Activated CD4-positive, alpha-beta memory T cell treated with anti-CD3 and anti-CD28 coated beads for 36 hours (primary cell): Measurements from ENCODE around the gene MYO10. TPM values are rescaled to one million over a fixed set of nuclear protein-coding genes. Genes with fewer than 3 reads are reported as not detected.
"Not testable (repeated sequence)": the region's sequence is repeated elsewhere in the genome, so short reads cannot be mapped to it uniquely, and the experiment has no call there.

ENCODE experiments used
- CTCF ChIA-PET: fragments of 350-600 bp; sonication (Branson Sonifier 250); formaldehyde crosslinking; loops from one replicate; lab custom pipeline; 2021; ENCODE audit warnings: antibody characterized with exemption, inconsistent platforms; lab: Charles Lee
- POLR2A ChIA-PET: fragments of 350-600 bp; sonication (Branson Sonifier 250); formaldehyde crosslinking; loops from one replicate; lab custom pipeline; 2021; ENCODE audit warnings: antibody characterized with exemption; lab: Charles Lee
- DNase-seq: peaks from one replicate; pipeline ENCODE4 v3.0.0-alpha.2; 2020
- H3K27ac Mint-ChIP-seq: one replicate; pipeline ENCODE4 v1.8.0; 2021; ENCODE audit warnings: mixed read lengths
- H3K27me3 Mint-ChIP-seq: one replicate; pipeline ENCODE4 v1.8.0; 2021; ENCODE audit warnings: mixed read lengths
- H3K36me3 Mint-ChIP-seq: one replicate; pipeline ENCODE4 v1.8.0; 2021; ENCODE audit warnings: mixed read lengths
- H3K4me1 Mint-ChIP-seq: one replicate; pipeline ENCODE4 v1.8.0; 2021; ENCODE audit warnings: low read depth, mixed read lengths
- H3K4me3 Mint-ChIP-seq: one replicate; pipeline ENCODE4 v1.8.0; 2021; ENCODE audit warnings: mild to moderate bottlenecking, mixed read lengths
- H3K9me3 Mint-ChIP-seq: one replicate; pipeline ENCODE4 v1.8.0; 2021; ENCODE audit warnings: mixed read lengths
- intact Hi-C: fragments of 100-400 bp; cut with micrococcal nuclease; formaldehyde crosslinking; loops from one replicate; pipeline ENCODE4 v1.15.1; 2023
- total RNA-seq, 2 experiments: library from RNA; stranded (reverse); gene quantifications; one replicate each; pipeline ENCODE4 v1.2.3, GENCODE V29; 2021

The MYO10 gene
- total RNA-seq, 2 experiments from 2014 or later: 0.21 to 0.34 TPM

DNA sequence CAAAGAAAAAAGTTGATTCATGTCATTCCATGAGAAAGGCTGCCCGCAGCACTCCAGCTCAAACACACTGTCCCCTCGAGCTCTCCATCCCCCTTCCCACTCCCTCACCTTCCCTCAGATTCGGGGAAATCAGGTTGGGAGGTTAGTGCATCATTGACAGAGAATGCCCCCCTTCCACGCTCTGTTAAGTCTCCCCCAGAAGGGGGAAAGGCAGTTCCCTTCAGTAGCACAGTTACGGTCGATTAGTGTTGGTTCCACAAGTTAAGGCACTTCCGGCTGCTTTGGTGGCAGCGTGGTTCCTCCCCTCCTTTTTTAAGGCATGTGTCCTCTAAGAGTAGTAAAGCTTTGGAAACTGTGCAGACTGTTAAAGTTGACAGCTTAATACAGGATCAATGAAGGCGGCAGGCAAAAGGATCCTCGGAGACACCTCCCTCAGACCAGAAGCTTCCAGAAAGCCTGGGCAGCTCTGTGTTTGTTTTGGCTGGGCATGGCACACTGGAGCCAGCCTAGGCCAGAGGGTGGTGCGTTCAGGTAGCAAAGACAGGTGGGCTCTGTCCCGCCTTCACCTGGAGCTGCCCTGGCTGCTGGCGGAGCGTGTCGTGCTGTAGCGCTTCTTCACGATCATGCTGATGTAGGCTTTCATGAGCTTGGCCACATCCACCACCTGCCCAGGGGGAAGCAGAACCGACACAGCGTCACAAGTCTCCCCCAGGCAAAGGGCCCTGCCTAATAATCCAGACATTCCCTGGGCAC, 269.8 kb downstream of the MYO10 start:
- Mint-ChIP-seq H3K4me1 (no peaks in the 10 kb centered on the region), H3K27ac (no peak overlapping the region), H3K4me3 (no peak overlapping the region), H3K36me3 (no peaks in the 10 kb centered on the region), H3K27me3 (no peaks in the 10 kb centered on the region), H3K9me3 (no peaks in the 10 kb centered on the region)
- ChIA-PET CTCF (interaction anchor here (0.6 to 1.6 kb wide), 5 partner anchors 23 to 505 kb away, joined by 3 to 6 read pairs (median 3); no protein-coding TSS in a partner anchor), POLR2A (no interaction called here)
- intact Hi-C loops: loop anchor here (1.0 kb wide), 1 partner anchor 177 kb away; no protein-coding TSS in a partner anchor
- DNase-seq: no peak

DNA sequence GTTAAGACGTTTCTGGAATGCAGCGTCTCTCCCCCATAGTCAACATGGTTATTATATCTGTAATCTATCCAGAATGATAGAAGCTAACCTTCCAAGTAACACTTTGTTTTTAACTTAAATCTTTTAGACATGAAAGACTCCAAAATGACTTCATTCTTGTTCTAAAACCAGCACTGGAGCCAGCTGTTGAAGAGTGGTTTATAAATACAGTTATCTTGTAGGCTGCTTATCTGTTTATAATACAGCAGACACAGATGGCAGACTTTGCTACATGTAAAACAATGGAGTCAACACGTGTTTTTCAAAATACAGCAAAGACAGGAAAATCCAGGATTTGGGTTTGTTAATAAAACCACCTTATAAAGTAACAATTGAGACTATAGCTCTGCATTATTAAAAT, 270.5 kb downstream of the MYO10 start:
- intact Hi-C loops: no loop called here
- no peaks in the 10 kb centered on the region for H3K27me3 Mint-ChIP-seq
- ChIA-PET CTCF (interaction anchor here (0.6 kb wide), 2 partner anchors 23 to 81 kb away, joined by 3 to 4 read pairs; no protein-coding TSS in a partner anchor), POLR2A (no interaction called here)
- no peaks in the 10 kb centered on the region for H3K36me3 Mint-ChIP-seq
- no peak for DNase-seq
- H3K27ac Mint-ChIP-seq: no peak overlapping the region
- no peak overlapping the region for H3K4me3 Mint-ChIP-seq
- H3K9me3 Mint-ChIP-seq: no peaks in the 10 kb centered on the region
- H3K4me1 Mint-ChIP-seq: no peaks in the 10 kb centered on the region

DNA sequence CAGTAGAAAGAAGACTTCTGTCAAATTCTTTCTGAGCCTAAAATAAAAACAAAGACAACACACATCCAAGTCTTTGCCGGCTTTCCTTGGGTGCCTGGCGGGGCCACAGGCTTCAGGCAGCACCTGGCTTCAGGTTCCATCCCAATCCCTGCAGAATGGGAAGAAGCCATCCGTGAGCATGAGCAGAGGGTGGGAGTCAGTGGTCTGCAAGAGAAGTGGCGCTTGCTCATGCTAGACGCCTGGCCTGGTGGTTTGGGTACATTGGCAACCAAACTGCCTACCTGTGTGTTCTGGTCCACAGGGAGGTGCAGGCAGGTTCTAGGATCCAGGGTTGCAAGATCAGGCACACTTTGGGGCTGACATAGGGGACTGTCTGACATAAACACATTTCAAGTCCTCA, 271.7 kb downstream of the MYO10 start:
- Mint-ChIP-seq H3K4me3 (no peak overlapping the region), H3K4me1 (no peaks in the 10 kb centered on the region), H3K9me3 (no peaks in the 10 kb centered on the region), H3K36me3 (no peaks in the 10 kb centered on the region), H3K27me3 (no peaks in the 10 kb centered on the region), H3K27ac (no peak overlapping the region)
- no peak for DNase-seq
- ChIA-PET POLR2A (no interaction called here), CTCF (no interaction called here)
- intact Hi-C loops: no loop called here

DNA sequence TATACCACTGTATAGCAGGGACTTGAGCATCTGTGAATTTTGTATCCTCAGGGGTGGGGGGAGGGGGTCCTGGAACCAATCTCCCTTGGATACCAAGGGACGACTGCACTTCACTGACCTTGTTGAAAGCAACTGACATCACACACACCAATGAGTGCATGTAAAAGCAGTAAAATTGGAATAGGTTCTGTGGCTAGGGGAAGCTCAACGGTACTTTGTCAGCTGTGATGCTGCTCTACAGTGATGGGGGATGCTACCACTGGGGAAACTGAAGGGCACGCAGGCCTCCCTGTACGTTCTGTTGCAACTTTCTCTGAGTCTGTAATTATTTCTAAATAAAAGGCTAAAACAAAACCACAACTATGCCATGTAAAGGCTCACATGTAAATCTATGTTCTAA, 272.2 kb downstream of the MYO10 start:
- Mint-ChIP-seq H3K27me3 (no peaks in the 10 kb centered on the region), H3K4me3 (no peak overlapping the region), H3K36me3 (no peaks in the 10 kb centered on the region), H3K9me3 (peaks cover 3% of the 10 kb centered on the region), H3K4me1 (no peaks in the 10 kb centered on the region), H3K27ac (no peak overlapping the region)
- CTCF ChIA-PET: no interaction called here
- no peak for DNase-seq
- intact Hi-C loops: no loop called here
- POLR2A ChIA-PET: no interaction called here

DNA sequence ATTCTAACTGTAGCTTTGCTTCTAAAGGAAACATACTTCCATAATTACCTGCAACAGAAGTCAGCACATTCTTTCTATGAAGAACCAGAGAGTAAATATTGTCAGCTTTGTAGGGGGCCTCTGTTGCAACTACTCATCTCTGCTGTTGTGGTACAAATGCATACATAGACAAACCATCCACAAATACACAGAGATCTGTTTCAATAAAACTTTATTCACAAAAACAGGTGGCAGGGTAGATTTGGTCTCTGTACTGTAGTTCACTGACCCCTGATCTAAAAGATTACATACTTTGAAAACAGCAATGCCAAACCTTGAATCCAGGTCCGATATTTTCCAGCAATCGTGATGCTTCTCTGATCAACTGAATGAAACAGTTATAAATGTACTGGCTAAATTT, 274.4 kb downstream of the MYO10 start:
- no peaks in the 10 kb centered on the region for H3K4me1 Mint-ChIP-seq

DNA sequence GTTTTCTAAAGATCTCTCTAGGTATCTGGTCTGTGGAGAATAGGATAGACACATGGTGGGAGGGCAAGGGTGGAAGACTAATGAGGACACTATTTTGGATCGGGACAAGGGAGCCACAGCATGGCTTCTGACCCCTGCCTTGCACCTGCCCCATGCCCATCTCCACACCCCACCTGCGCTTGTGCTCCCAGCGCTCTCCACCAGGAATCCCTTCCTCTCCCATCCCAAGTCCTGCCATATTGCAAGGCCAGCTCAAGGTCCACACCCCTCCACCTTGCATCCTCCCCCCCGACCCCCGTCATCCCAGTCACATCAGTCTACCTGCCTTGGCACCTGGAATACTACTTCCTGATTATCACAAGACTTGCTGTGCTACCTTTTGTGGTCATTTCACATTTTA, 275.1 kb downstream of the MYO10 start:
- DNase-seq: no peak
- Mint-ChIP-seq H3K27ac (no peak overlapping the region), H3K4me3 (no peak overlapping the region), H3K9me3 (peaks cover 3% of the 10 kb centered on the region), H3K4me1 (no peaks in the 10 kb centered on the region), H3K27me3 (peaks cover 4% of the 10 kb centered on the region), H3K36me3 (no peaks in the 10 kb centered on the region)
- POLR2A ChIA-PET: no interaction called here
- intact Hi-C loops: no loop called here
- CTCF ChIA-PET: no interaction called here

More for the DNA sequence above, 274.4 kb downstream of the MYO10 start:
- CTCF ChIA-PET: no interaction called here
- POLR2A ChIA-PET: no interaction called here
- Mint-ChIP-seq H3K36me3 (no peaks in the 10 kb centered on the region), H3K27me3 (peaks cover under 1% of the 10 kb centered on the region), H3K9me3 (peaks cover 3% of the 10 kb centered on the region), H3K4me3 (no peak overlapping the region), H3K27ac (no peak overlapping the region)
- intact Hi-C loops: no loop called here
- no peak for DNase-seq

DNA sequence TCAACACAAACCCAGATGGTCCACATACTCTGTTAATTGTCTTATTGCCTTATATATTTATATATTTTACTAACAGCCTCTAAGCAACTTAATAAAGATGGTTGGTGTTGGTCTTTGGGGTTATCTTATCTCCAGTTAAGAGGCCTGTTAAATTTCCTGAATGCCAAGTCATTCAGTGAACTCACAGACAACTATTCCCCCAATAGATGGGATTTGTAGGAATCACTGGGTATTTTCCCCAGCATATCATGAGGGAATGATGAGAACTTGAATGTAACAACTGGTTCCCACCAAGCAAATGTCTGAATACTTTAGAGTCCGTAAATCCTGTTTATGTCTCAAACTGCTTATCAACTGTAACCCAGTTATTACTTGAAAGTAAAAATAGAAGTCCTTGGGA, 276.6 kb downstream of the MYO10 start:
- Mint-ChIP-seq H3K4me1 (no peaks in the 10 kb centered on the region), H3K27me3 (peaks cover 6% of the 10 kb centered on the region), H3K9me3 (peaks cover 3% of the 10 kb centered on the region), H3K27ac (no peak overlapping the region), H3K4me3 (no peak overlapping the region), H3K36me3 (no peaks in the 10 kb centered on the region)
- intact Hi-C loops: no loop called here
- no peak for DNase-seq
- POLR2A ChIA-PET: no interaction called here
- CTCF ChIA-PET: no interaction called here

DNA sequence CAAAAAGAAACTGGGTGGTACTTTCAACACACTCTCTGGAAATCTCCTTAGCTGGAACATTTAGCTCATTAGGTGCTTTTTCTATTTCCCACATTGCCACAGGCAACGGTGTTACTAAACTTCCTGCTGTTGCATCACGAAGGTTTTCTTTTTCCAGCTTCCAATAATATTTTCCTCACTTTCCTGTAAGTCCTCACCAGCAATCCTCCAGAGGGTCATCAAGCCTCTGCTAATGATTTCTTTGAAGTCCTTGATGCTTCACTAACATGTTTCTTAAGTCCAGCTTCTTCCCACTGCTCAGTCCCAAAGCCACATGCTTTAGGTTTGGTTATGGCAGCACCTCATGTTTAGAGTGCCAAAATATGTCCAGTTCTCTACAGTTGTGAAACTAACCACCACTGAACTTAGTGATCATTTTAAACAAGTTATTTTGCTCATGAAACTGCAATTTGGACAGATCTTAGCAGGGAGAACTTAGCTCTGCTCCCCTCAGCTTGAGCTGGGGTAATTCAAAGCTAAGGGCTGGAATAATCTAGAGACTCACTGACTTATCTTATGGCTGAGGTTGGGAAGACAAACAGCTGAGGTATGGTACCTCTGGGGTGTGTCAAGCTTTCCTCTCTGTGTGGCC, 279.4 kb downstream of the MYO10 start:
- Mint-ChIP-seq H3K27ac (no peak overlapping the region), H3K9me3 (peaks cover 3% of the 10 kb centered on the region), H3K4me3 (no peak overlapping the region), H3K4me1 (no peaks in the 10 kb centered on the region), H3K27me3 (peaks cover 6% of the 10 kb centered on the region), H3K36me3 (no peaks in the 10 kb centered on the region)
- intact Hi-C loops: no loop called here
- DNase-seq: no peak
- ChIA-PET CTCF (no interaction called here), POLR2A (no interaction called here)

DNA sequence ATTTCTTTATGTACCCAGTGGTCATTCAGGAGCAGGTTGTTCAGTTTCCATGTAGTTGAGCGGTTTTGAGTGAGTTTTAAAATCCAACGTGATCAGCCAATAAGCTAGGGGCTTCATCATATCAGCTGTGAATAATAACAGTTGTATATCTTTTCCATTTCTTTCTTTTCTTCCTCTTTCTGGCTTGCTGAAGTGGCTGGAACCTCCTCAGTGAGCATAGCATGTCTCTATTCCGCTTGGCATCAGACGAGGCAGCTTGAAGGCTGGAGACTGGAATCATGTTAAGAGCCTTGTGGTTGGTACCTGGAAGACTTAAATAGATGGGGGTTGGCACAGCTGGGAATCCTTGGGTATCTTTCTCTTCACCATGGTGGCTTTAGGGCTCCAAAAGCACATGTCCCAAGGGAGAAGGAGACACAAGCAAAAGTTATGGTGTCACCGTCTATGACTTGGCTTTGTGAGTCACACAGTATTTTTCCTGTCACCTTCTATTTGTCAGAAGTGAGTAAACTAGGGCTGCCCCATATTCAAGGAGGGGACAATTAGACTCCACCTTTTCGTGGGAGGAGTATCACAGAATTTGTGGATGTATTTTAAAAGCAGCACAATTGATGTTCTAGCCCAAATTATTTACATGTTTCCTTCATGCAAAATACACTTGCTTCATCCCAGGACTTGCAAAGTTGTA, 281.3 kb downstream of the MYO10 start:
- ChIA-PET CTCF (no interaction called here), POLR2A (no interaction called here)
- H3K4me3 Mint-ChIP-seq: no peak overlapping the region
- no peak for DNase-seq
- no peak overlapping the region for H3K27ac Mint-ChIP-seq
- intact Hi-C loops: no loop called here
- H3K9me3 Mint-ChIP-seq: peaks cover 3% of the 10 kb centered on the region
- no peaks in the 10 kb centered on the region for H3K4me1 Mint-ChIP-seq
- peaks cover 6% of the 10 kb centered on the region for H3K27me3 Mint-ChIP-seq
- H3K36me3 Mint-ChIP-seq: no peaks in the 10 kb centered on the region

DNA sequence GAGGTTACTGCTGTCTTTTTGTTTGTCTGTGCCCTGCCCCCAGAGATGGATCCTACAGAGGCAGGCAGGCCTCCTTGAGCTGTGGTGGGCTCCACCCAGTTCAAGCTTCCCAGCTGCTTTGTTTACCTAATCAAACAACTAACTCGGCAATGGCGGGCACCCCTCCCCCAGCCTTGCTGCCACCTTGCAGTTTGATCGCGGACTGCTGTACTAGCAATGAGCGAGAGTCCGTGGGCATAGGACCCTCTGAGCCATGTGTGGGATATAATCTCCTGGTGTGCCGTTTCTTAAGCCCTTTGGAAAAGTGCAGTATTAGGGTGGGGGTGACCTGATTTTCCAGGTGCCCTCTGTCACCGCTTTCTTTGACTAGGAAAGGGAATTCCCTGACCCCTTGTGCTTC, 287.3 kb downstream of the MYO10 start:
- POLR2A ChIA-PET, DNase-seq, H3K36me3 Mint-ChIP-seq, H3K27me3 Mint-ChIP-seq, H3K4me1 Mint-ChIP-seq, H3K27ac Mint-ChIP-seq, CTCF ChIA-PET, H3K4me3 Mint-ChIP-seq, intact Hi-C loops: not testable (repeated sequence)
- H3K9me3 Mint-ChIP-seq: peaks cover 16% of the 10 kb centered on the region

DNA sequence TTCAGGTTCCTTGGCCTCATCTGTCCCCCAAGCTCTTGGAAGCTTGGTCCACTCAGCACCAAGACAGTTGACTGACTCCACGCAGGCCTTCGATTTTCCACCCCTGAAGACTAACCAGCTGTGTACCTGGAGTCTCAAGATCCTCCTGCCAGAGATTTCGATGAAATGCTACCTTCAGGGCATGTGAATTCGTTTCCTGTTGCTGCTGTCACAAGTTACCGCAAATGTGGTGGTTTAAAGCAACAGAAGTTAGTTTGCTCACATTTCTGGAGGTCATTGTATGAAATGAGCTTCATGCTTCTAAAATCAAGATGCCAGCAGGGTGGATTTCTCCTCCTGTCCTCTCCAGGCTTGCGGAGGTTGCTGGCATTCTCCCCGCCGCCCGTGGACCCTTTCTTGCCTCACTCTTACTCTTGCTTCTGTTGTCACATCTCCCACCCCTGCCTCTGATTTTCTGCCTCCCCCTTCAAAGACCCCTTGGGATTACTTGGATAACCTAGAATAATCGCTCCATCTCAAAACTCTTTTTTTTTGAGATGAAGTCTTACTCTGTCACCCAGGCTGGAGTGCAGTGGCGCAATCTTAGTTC, 291.7 kb downstream of the MYO10 start:
- Mint-ChIP-seq H3K27me3 (no peaks in the 10 kb centered on the region), H3K4me3 (no peak overlapping the region), H3K27ac (no peak overlapping the region), H3K4me1 (no peaks in the 10 kb centered on the region), H3K9me3 (peaks cover 16% of the 10 kb centered on the region), H3K36me3 (no peaks in the 10 kb centered on the region)
- CTCF ChIA-PET: no interaction called here
- no peak for DNase-seq
- POLR2A ChIA-PET: no interaction called here
- intact Hi-C loops: no loop called here

DNA sequence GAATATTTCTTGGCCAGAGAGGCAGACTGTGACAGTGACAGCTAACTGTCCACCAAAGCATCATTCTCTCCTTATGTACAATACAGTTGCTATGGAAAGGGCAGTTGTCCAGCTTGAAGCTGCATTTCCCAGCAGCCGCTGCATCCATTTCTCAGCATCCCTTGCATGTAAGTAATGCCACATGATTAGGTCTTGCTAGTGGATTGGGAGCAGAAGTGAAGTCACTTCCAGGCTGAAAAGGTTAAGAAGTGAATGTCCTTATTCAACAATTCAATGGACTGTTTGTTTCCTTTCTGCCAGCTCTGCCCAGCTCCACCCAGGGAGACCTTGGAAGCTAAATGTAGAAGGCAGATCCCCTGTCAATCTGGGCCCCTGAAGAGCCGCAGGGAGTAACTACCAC, 293.2 kb downstream of the MYO10 start:
- H3K27me3 Mint-ChIP-seq: no peaks in the 10 kb centered on the region
- intact Hi-C loops: no loop called here
- POLR2A ChIA-PET: no interaction called here

More for the DNA sequence above, 293.2 kb downstream of the MYO10 start:
- Mint-ChIP-seq H3K36me3 (no peaks in the 10 kb centered on the region), H3K27ac (no peak overlapping the region), H3K4me3 (no peak overlapping the region), H3K9me3 (peaks cover 15% of the 10 kb centered on the region), H3K4me1 (no peaks in the 10 kb centered on the region)
- no peak for DNase-seq
- CTCF ChIA-PET: no interaction called here
